ENCODE data around the gene USO1. TPM values are rescaled to one million over a fixed set of nuclear protein-coding genes. Genes with fewer than 3 reads are reported as not detected.

Gene USO1
- total and polyA plus RNA-seq, 10 donors = 16.4 to 64.8 (median 45.1) TPM

DNA sequence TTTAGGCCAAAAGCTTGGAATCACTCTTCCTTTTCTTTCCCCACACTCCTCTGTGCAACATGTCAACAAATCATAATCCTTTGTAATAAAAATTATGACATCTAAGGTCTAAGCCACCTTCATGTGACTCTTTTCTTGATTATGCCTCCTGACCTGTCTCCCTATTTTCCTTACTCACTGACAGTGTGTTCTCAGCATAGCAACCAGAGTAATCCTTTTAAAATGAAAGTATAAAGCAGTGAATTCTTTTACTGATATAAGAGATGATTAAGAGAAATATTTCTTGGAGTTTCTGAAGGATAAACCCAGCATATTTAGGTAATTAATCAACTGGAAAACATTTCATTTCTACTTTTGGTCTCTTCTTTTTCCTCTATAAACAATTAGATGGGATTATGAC lies 44.7 kb downstream of the USO1 start:
- H3K4me3 ChIP-seq = no peak overlapping the region
- intact Hi-C loops (cut with DNase I; ENCODE audit: low total_unique reads) = no loop called here
- H3K9me3 ChIP-seq = no peaks in the 10 kb centered on the region
- H3K27me3 ChIP-seq (replicated peaks in 1 of 7) = no peaks in the 10 kb centered on the region
- no peak for DNase-seq
- peaks cover 0 to 65% (median 29%) of the 10 kb centered on the region in 6 donors for H3K36me3 ChIP-seq
- H3K4me1 ChIP-seq = no peaks in the 10 kb centered on the region
- H3K27ac ChIP-seq = peak overlapping the region in 2 of 8 donors; percentile 3 to 7
- no peak for TF ChIP-seq POLR2A (IDR thresholded peaks at IDR 0.05)
- TF ChIP-seq, protein P1, sequence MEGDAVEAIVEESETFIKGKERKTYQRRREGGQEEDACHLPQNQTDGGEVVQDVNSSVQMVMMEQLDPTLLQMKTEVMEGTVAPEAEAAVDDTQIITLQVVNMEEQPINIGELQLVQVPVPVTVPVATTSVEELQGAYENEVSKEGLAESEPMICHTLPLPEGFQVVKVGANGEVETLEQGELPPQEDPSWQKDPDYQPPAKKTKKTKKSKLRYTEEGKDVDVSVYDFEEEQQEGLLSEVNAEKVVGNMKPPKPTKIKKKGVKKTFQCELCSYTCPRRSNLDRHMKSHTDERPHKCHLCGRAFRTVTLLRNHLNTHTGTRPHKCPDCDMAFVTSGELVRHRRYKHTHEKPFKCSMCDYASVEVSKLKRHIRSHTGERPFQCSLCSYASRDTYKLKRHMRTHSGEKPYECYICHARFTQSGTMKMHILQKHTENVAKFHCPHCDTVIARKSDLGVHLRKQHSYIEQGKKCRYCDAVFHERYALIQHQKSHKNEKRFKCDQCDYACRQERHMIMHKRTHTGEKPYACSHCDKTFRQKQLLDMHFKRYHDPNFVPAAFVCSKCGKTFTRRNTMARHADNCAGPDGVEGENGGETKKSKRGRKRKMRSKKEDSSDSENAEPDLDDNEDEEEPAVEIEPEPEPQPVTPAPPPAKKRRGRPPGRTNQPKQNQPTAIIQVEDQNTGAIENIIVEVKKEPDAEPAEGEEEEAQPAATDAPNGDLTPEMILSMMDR (IDR thresholded peaks at IDR 0.05 in 8 of 11, conservative IDR thresholded peaks at IDR 0.05 in 3 of 11) = no peak
- no peak for TF ChIP-seq POLR2AphosphoS5 (IDR thresholded peaks at IDR 0.05)

DNA sequence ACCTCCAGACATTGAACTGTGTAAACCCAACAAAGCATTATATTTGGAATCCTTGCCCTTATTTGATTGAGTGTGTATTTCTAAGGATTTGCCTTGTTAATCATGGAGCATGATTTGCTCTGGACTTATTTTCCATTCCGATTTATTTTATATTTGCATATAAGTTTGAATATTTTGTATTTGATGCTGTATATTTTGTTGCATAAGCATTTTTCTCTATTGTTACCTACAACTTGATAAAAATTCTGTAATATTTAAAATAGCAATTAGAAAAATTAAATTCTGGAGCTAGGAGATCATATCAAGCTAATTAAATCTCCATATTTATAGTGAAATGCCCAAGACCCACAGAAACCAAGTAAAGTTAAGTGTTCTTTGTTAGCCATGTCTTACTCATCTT lies 47.2 kb downstream of the USO1 start:
- Histone ChIP-seq H3K36me3 (peaks cover 0 to 78% (median 51%) of the 10 kb centered on the region in 6 donors), H3K4me3 (no peak overlapping the region), H3K27ac (no peak overlapping the region), H3K9me3 (peaks cover 0 to 3% (median 0%) of the 10 kb centered on the region in 8 donors), H3K4me1 (no peaks in the 10 kb centered on the region), H3K27me3 (replicated peaks in 1 of 7) (no peaks in the 10 kb centered on the region)
- intact Hi-C loops (cut with DNase I; ENCODE audit: low total_unique reads) = no loop called here
- no peak for DNase-seq
- 0% methylated on average over 1 of the region's 1 CpG for WGBS, 5 donors
- TF ChIP-seq, protein P1 (IDR thresholded peaks at IDR 0.05 in 8 of 11, conservative IDR thresholded peaks at IDR 0.05 in 3 of 11) = no peak
- TF ChIP-seq POLR2AphosphoS5 (IDR thresholded peaks at IDR 0.05) (no peak), POLR2A (IDR thresholded peaks at IDR 0.05) (no peak)

DNA sequence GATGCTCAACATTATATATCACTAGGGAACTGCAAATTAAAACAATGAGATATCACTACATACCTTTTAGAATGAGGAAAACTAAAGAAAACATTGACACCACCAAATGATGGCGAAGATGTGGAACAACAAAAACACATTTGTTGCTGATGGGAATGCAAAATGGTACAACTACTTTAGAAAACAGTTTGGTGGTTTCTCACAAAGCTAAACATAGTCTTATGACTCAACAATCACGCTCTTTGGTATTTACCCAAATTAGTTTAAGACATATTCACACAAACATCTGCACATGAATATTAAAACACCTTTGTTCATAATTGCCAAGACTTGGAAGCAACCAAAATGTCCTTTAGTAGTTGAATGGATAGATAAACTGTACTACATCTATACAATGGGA lies 53.2 kb downstream of the USO1 start:
- H3K36me3 ChIP-seq = peaks cover 6 to 100% (median 65%) of the 10 kb centered on the region in 6 donors
- H3K9me3 ChIP-seq = peaks cover 0 to 13% (median 6%) of the 10 kb centered on the region in 8 donors
- H3K4me1 ChIP-seq = no peaks in the 10 kb centered on the region
- no peak overlapping the region for H3K4me3 ChIP-seq
- 86 to 94% (median 93%) methylated on average over 2 of the region's 2 CpGs for WGBS, 5 donors
- DNase-seq = no peak
- no peak for TF ChIP-seq POLR2A (IDR thresholded peaks at IDR 0.05)
- no peak for TF ChIP-seq POLR2AphosphoS5 (IDR thresholded peaks at IDR 0.05)
- TF ChIP-seq, protein P1 (IDR thresholded peaks at IDR 0.05 in 8 of 11, conservative IDR thresholded peaks at IDR 0.05 in 3 of 11) = no peak
- intact Hi-C loops (cut with DNase I; ENCODE audit: low total_unique reads) = no loop called here
- no peaks in the 10 kb centered on the region for H3K27me3 ChIP-seq (replicated peaks in 1 of 7)
- H3K27ac ChIP-seq = no peak overlapping the region

DNA sequence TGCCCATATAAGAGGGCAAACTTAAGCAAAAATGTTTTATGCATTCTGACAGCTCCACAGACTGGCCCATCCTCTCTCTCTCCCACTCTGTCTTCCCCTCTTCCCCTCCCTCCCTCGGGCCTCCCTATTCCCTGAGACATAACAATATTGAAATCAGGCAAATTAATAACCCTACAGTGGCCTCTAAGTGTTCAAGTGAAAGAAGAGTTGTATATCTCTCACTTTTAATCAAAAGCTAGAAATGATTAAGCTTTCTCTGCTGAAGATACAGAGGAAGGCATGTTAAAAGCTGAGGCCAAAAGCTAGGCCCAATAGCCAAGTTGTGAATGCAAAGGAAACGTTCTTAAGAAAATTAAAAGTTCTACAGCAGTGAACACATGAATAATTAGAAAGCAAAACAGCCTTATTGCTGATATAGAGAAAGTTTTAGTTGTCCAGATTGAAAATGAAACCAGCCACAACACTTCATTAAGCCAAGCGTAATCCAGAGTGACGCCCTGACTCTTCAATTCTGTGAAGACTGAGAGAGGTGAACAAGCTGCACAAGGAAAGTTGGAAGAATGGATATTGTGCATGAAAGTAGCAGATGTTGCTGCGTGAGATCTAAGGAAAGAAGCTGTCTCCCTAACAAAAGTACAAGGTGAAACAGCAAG lies 54.9 kb downstream of the USO1 start:
- TF ChIP-seq, protein P1 (IDR thresholded peaks at IDR 0.05 in 8 of 11, conservative IDR thresholded peaks at IDR 0.05 in 3 of 11) = no peak
- no peak for TF ChIP-seq POLR2AphosphoS5 (IDR thresholded peaks at IDR 0.05)
- Histone ChIP-seq H3K27ac (no peak overlapping the region), H3K36me3 (peaks cover 6 to 100% (median 72%) of the 10 kb centered on the region in 6 donors), H3K27me3 (replicated peaks in 1 of 7) (no peaks in the 10 kb centered on the region), H3K9me3 (peaks cover 0 to 13% (median 6%) of the 10 kb centered on the region in 8 donors), H3K4me3 (no peak overlapping the region), H3K4me1 (no peaks in the 10 kb centered on the region)
- no peak for DNase-seq
- WGBS, 5 donors = 71 to 85% (median 79%) methylated on average over 5 of the region's 5 CpGs
- intact Hi-C loops (cut with DNase I; ENCODE audit: low total_unique reads) = no loop called here
